Activated CD8-positive, alpha-beta T cell treated with anti-CD3 and anti-CD28 coated beads for 36 hours (primary cell): ENCODE results near the gene MIER2. TPM values are rescaled to one million over a fixed set of nuclear protein-coding genes. Genes with fewer than 3 reads are reported as not detected.

Source experiments
- ATAC-seq: fragments of 200-7000 bp; cut with Tn5 transposase; one replicate; pipeline ENCODE4 v1.10.0; 2021; ENCODE audit warnings: mild to moderate bottlenecking, moderate library complexity
- CTCF ChIA-PET: fragments of 350-600 bp; sonication (Branson Sonifier 250); formaldehyde crosslinking; loops from one replicate; lab custom pipeline; 2021; ENCODE audit warnings: antibody characterized with exemption; lab: Charles Lee
- POLR2A ChIA-PET: fragments of 350-600 bp; sonication (Branson Sonifier 250); formaldehyde crosslinking; loops from one replicate; lab custom pipeline; 2021; ENCODE audit warnings: antibody characterized with exemption; lab: Charles Lee
- DNase-seq: peaks from one replicate; pipeline ENCODE4 v3.0.0-alpha.2; 2020
- H3K27ac Mint-ChIP-seq: one replicate; pipeline ENCODE4 v1.8.0; 2021; ENCODE audit warnings: mild to moderate bottlenecking, mixed read lengths
- H3K27me3 Mint-ChIP-seq: one replicate; pipeline ENCODE4 v1.8.0; 2021; ENCODE audit warnings: mixed read lengths
- H3K36me3 Mint-ChIP-seq: one replicate; pipeline ENCODE4 v1.8.0; 2021; ENCODE audit warnings: low read depth, mixed read lengths
- H3K4me1 Mint-ChIP-seq: one replicate; pipeline ENCODE4 v1.8.0; 2021; ENCODE audit warnings: low read depth, mixed read lengths
- H3K4me3 Mint-ChIP-seq: one replicate; pipeline ENCODE4 v1.8.0; 2021; ENCODE audit warnings: mild to moderate bottlenecking, moderate library complexity, mixed read lengths
- H3K9me3 Mint-ChIP-seq: one replicate; pipeline ENCODE4 v1.8.0; 2021; ENCODE audit warnings: mixed read lengths
- intact Hi-C: fragments of 100-400 bp; cut with micrococcal nuclease; formaldehyde crosslinking; loops from one replicate; pipeline ENCODE4 v1.10.0; 2022
- total RNA-seq, 2 experiments: library from RNA; stranded (reverse); gene quantifications; one replicate each; pipeline ENCODE4 v1.2.3, GENCODE V29; 2021
- TF ChIP-seq, protein P1 (sequence below): fragments of 200-600 bp; IDR thresholded peaks from one replicate; pipeline ENCODE4 v1.8.0; 2022; ENCODE audit warnings: antibody characterized with exemption, mild to moderate bottlenecking

MIER2 gene
- total RNA-seq, 2 experiments from 2014 or later, result 20.0 to 20.4 TPM

DNA sequence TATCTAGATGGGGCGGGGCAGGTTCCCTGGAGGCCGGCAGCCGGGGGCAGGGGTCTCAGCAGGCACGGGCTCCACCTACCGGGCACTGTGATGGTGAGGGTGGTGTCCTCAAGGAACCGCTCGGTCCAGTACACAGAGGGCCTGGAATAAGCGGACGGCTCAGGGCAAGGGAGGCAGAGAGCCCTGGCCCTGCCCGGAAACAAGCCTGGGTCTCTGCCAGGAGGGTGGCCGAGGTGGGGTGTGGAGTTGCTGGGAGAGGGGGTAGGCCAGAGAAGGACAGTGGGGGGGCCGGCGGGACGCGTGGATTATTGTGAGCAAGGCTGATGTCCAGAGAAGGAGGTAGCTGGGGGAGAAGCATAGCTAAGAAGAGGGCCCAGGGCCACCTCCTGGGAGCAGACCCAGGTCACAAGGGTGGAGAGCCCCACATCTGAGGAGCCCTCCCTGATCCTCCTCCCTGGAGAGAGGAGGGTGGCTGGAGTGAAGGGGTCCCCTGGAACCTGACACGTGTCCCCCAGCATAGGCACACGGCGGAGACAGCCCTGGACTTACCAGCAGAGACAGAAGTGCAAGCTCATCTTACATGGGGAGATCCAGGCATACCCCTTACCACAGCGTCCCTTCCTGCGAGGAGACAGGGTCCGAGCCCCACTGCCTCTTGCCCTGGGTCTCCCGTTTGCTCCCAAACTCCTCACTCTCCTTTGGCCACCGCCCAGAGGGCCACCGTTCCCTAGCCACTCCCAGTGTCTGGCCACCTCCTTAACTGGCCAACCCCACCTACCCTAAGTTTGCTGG is 29.0 kb upstream of the MIER2 start:
- Mint-ChIP-seq H3K27ac (no peak overlapping the region), H3K27me3 (peaks cover 12% of the 10 kb centered on the region), H3K36me3 (no peaks in the 10 kb centered on the region), H3K4me1 (no peaks in the 10 kb centered on the region), H3K9me3 (no peaks in the 10 kb centered on the region), H3K4me3 (no peak overlapping the region)
- CTCF ChIA-PET, result no interaction called here
- TF ChIP-seq, protein P1, sequence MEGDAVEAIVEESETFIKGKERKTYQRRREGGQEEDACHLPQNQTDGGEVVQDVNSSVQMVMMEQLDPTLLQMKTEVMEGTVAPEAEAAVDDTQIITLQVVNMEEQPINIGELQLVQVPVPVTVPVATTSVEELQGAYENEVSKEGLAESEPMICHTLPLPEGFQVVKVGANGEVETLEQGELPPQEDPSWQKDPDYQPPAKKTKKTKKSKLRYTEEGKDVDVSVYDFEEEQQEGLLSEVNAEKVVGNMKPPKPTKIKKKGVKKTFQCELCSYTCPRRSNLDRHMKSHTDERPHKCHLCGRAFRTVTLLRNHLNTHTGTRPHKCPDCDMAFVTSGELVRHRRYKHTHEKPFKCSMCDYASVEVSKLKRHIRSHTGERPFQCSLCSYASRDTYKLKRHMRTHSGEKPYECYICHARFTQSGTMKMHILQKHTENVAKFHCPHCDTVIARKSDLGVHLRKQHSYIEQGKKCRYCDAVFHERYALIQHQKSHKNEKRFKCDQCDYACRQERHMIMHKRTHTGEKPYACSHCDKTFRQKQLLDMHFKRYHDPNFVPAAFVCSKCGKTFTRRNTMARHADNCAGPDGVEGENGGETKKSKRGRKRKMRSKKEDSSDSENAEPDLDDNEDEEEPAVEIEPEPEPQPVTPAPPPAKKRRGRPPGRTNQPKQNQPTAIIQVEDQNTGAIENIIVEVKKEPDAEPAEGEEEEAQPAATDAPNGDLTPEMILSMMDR, result no peak
- no peak for ATAC-seq
- no peak for DNase-seq
- intact Hi-C loops, result no loop called here
- POLR2A ChIA-PET, result interaction anchor here (1.0 kb wide), 1 partner anchor 20 kb away, joined by 3 read pairs; no protein-coding TSS in a partner anchor

DNA sequence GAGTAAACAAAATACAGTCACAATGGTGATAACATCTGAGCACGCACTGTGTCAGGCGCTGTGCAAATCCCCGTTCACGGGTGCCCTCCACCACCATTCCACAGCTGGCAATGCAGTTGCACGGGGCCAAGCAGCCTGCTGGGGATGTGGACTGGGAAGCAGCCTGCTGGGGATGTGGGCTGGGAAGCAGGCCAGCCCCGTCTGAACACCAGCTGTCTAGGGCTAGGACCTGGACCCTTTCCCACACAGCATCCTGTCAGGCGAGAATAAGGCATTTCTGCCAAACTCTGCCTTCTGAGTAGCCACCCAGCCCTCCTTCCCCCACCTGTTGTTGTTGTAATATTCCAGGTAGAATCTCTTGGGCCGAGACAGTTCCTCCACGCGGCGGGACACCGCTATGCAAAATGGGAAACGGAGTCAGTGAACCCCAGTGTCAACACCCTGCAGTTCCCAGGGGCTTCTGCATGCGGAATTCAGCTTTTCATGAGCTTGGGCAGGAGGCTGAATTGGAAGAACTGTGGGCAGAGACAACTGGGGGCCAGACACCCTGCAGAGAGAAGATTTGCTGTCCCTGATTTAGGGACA is 27.8 kb upstream of the MIER2 start:
- TF ChIP-seq, protein P1, result no peak
- ChIA-PET CTCF (no interaction called here), POLR2A (no interaction called here)
- H3K9me3 Mint-ChIP-seq, result no peaks in the 10 kb centered on the region
- no peaks in the 10 kb centered on the region for H3K4me1 Mint-ChIP-seq
- intact Hi-C loops, result no loop called here
- H3K4me3 Mint-ChIP-seq, result no peak overlapping the region
- H3K27me3 Mint-ChIP-seq, result peaks cover 12% of the 10 kb centered on the region
- ATAC-seq (no peak), DNase-seq (no peak)
- H3K27ac Mint-ChIP-seq, result no peak overlapping the region
- no peaks in the 10 kb centered on the region for H3K36me3 Mint-ChIP-seq

DNA sequence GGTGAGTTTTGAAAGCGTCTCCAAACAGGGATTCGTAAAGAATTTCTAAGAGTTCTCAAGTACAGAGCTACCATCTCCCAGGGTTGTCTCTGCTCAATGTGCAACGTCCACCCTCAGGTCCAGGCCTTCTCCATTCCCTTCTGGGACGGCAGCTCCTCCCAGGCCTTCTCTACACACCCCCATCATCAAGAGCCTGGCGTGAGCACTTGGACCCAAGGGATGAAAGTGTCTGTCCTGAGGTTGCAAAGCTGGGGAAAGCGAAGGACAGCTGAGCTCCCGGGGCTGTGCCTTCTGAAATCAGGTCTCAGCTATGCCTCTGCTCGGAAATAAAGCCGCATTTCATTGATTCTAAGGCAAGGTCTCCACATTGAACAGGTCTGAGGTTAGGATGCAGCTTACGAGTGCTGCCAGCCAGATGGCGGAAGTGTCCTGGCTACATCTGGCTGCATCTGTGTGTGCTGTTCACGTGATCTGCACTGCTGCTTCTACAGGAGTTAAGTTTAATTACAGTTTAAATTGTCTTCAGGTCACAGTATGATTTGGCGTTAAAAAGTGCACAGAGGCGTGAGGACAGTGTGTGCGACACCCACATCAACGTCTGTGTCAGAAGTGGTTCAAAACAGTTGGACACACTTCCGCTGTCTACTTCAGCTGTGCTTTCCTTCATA is 27.0 kb upstream of the MIER2 start:
- TF ChIP-seq, protein P1, result no peak
- Mint-ChIP-seq H3K9me3 (no peaks in the 10 kb centered on the region), H3K4me1 (no peaks in the 10 kb centered on the region), H3K27ac (no peak overlapping the region), H3K27me3 (peaks cover 12% of the 10 kb centered on the region), H3K36me3 (no peaks in the 10 kb centered on the region), H3K4me3 (no peak overlapping the region)
- DNase-seq, result no peak
- ChIA-PET CTCF (no interaction called here), POLR2A (no interaction called here)
- intact Hi-C loops, result no loop called here
- no peak for ATAC-seq

DNA sequence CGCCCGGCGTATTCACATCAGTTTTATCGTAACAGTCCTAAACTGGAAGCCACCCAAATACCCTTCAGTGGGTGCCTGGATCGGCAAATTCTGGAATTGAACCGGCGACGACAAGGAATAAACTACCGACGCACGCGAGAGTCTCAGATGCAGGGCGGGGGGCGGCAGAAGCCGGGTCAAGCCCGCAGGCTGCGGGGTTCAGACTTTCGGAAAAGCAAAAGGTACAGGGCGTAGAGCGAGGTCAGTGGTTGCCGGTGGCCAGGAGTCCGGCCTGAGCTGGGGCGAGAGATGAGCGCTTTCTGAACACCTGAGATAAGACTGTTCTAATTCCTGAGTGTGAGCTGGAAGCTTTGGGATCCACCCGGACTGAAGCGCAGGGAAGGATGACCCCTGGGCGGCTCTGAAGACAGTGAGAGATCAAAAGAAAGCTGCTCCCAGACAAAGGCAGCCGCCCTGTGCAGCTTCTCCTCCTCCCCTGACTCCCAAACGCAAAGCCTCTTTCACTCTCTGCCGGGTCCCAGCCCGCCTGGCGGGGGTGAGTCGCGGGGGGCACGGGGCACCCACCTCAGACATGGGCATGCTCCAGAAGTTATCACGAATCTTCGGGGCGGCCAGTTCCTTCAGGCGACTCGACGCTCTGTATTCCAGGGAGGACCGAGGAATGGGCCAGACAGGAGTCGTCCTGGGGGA is 26.2 kb upstream of the MIER2 start:
- ATAC-seq (no peak), DNase-seq (no peak)
- Mint-ChIP-seq H3K27me3 (peaks cover 13% of the 10 kb centered on the region), H3K9me3 (no peaks in the 10 kb centered on the region), H3K4me1 (no peaks in the 10 kb centered on the region), H3K36me3 (no peaks in the 10 kb centered on the region), H3K27ac (no peak overlapping the region), H3K4me3 (no peak overlapping the region)
- ChIA-PET CTCF (no interaction called here), POLR2A (no interaction called here)
- TF ChIP-seq, protein P1, result no peak
- intact Hi-C loops, result no loop called here
